NT2/D1 (cell line): Measurements from ENCODE around the gene ADAM30.

Source experiments
- DNase-seq: peaks from one replicate; pipeline ENCODE4 v3.0.0-alpha.2; 2011; ENCODE audit warnings: low read depth, low spot score
- H3K27me3 ChIP-seq: 2 replicates; pipeline ENCODE4 v1.6.0; 2011; ENCODE audit warnings: mild to moderate bottlenecking; ENCODE audit not compliant: insufficient read length, insufficient read depth
- H3K36me3 ChIP-seq: 2 replicates; pipeline ENCODE4 v1.6.1; 2011; ENCODE audit warnings: mild to moderate bottlenecking, low read length, mixed read lengths; ENCODE audit not compliant: insufficient read depth, insufficient read length
- H3K4me1 ChIP-seq: 2 replicates; pipeline ENCODE4 v1.5.1; 2011; ENCODE audit not compliant: insufficient read depth, insufficient read length
- H3K4me3 ChIP-seq: 2 replicates; pipeline ENCODE4 v1.5.1; 2011; ENCODE audit warnings: low read depth; ENCODE audit not compliant: insufficient read length
- H3K9ac ChIP-seq: 2 replicates; pipeline ENCODE4 v1.6.0; 2011; ENCODE audit warnings: low read depth; ENCODE audit not compliant: insufficient read length
- H3K9me3 ChIP-seq: 2 replicates; pipeline ENCODE4 v1.5.1; 2011; ENCODE audit warnings: mild to moderate bottlenecking, low read length; ENCODE audit not compliant: insufficient read depth
- SUZ12 ChIP-seq: IDR thresholded peaks from 2 replicates; pipeline ENCODE4 v1.6.1; 2011; ENCODE audit not compliant: insufficient read length, insufficient read depth; ENCODE audit errors: extremely low read depth
- YY1 ChIP-seq: IDR thresholded peaks from 2 replicates; pipeline ENCODE4 v1.6.1; 2011; ENCODE audit not compliant: insufficient read length, insufficient read depth
- ZNF274 ChIP-seq: IDR thresholded peaks from 2 replicates; pipeline ENCODE4 v1.6.1; 2011; ENCODE audit warnings: mild to moderate bottlenecking, low read depth, low read length

The ADAM30 gene

DNA sequence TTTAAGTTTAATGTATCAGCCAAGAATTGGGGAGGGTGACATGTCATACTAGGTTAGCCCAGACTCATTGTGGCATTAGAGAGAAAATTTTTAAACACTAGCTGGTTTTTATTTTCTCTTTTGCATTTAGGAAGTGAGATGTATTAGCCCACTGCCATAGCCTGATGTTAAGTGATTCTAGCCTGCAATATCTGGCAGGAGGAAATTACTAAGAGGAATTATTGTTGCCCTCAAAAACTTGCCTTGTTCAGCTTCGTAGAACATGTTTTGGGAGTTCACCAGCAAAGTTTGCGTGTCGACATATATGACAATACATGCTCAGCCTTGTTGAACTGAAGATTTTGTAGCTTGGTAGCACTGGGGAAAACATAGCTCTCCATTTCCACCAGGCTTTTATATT, 12.5 kb downstream of the ADAM30 start:
- H3K4me1 ChIP-seq = no peaks in the 10 kb centered on the region
- DNase-seq = no peak
- H3K36me3 ChIP-seq = no peaks in the 10 kb centered on the region
- H3K9me3 ChIP-seq = no peaks in the 10 kb centered on the region
- TF ChIP-seq YY1 = no peak
- no peak for TF ChIP-seq SUZ12
- no peak for TF ChIP-seq ZNF274
- no peak overlapping the region for H3K4me3 ChIP-seq
- H3K27me3 ChIP-seq = no peaks in the 10 kb centered on the region
- H3K9ac ChIP-seq = no peak overlapping the region

DNA sequence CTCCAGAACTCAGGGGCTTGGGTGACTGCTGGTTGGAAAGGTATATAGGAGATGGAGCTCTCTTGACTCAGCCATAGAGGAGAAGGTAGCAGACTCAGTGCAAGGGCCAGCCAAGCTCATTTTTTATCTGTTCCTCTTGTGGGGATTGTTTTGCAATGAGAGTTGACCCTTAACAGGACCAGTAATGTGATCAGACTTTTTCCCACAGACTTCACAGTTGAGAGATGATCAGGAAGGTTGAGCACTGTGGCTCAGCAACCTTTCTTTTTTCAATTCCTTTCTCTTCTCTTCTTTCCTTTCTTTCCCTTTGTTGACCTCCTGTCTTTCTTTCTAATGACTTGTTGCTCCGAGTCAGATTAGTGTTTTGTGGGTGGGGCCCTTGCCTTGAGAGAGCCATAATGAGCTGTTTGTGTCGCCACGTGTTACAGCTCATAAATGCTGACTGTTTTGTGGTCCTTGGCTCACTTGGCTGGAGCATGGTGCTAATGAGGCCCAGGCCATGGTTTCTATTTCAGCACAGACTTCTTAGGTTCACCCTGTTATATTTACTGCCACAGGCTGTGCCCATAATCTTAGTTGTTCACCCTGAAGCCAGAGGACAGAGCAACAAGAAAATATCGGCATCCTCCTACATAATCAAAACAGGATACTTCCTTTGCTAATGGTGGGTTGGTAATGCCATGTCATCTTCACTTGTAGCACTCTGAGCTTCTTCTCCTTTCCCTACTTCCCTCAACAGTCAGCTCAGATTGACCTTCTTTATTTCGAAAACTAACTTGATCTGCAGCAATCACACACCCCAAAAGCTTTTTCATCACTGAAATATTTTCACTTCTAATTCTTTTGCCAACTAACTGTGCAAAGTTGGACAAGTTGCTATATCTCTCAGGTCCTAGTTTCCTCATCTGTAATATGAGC, 13.9 kb downstream of the ADAM30 start:
- TF ChIP-seq YY1 = no peak
- no peak for TF ChIP-seq ZNF274
- TF ChIP-seq SUZ12 = no peak
- Histone ChIP-seq H3K9me3 (no peaks in the 10 kb centered on the region), H3K4me1 (no peaks in the 10 kb centered on the region), H3K36me3 (no peaks in the 10 kb centered on the region), H3K9ac (no peak overlapping the region), H3K27me3 (no peaks in the 10 kb centered on the region), H3K4me3 (no peak overlapping the region)
- DNase-seq = no peak

DNA sequence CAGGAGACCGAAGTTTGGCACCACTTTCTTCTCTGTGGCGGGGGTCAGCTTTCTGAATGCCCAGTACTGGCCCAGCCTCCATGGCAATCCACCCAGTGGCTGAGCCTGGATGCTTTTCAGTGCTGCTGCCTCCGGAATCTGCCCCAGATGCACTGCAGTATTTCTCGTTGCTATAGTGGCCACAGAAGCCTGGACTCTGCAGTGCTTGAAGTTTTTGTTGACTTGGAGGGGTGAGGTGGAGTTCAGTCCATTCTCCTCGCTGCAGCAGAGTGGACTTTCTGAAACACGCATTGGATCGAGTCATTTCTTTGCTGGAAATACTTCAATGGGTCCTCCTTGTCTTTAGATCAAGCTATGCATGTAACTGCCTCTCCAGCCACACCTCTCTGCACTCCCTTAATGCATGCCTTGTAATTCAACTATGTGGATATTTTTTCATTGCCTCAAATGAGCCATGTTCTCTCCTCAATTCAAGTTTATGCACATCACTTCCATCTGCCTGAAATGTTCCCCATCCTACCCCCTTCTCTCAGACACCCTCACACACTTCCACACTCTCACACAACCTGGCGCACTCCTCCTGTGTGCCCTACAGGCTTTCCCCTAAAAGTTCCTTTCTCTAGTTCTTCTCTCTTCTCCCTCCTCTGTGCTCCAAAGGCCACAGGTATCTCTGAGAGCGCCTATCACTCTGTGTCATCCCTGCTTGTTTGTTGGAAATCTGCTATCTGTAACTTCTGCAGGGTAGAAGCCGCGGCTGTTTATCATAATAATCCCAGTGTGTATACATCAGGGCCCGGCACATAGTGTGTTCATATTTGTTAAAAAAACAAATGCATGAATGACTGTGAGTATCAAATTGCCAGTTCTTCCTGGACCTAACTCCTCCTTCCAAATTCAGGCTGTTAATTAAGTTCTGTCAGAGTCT, 16.5 kb downstream of the ADAM30 start:
- no peaks in the 10 kb centered on the region for H3K4me1 ChIP-seq
- no peaks in the 10 kb centered on the region for H3K9me3 ChIP-seq
- no peaks in the 10 kb centered on the region for H3K36me3 ChIP-seq
- TF ChIP-seq YY1 = no peak
- no peak for TF ChIP-seq SUZ12
- no peak for TF ChIP-seq ZNF274
- no peak overlapping the region for H3K9ac ChIP-seq
- no peak for DNase-seq
- no peaks in the 10 kb centered on the region for H3K27me3 ChIP-seq
- H3K4me3 ChIP-seq = no peak overlapping the region

DNA sequence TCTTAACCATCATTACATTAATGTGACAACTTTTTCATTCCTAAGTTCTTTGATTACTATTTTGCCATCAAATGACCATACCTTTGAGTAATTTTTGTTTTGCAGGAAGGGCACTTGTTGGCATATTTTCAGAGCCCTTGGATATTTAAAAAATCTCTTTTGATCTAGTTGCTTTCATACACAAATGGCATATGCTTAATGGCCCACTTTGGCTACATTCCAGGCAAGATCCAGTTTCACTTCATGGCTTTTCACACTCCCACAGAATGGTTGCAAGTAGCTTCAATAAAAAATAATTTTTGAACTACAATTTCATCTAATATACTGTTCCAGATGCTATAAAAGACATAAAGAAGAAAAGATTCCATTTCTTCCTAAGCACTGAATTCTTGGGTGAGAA, 18.1 kb downstream of the ADAM30 start:
- no peak for DNase-seq
- Histone ChIP-seq H3K27me3 (no peaks in the 10 kb centered on the region), H3K9me3 (no peaks in the 10 kb centered on the region), H3K36me3 (no peaks in the 10 kb centered on the region), H3K9ac (no peak overlapping the region), H3K4me1 (no peaks in the 10 kb centered on the region), H3K4me3 (no peak overlapping the region)
- no peak for TF ChIP-seq YY1
- no peak for TF ChIP-seq SUZ12
- TF ChIP-seq ZNF274 = no peak

DNA sequence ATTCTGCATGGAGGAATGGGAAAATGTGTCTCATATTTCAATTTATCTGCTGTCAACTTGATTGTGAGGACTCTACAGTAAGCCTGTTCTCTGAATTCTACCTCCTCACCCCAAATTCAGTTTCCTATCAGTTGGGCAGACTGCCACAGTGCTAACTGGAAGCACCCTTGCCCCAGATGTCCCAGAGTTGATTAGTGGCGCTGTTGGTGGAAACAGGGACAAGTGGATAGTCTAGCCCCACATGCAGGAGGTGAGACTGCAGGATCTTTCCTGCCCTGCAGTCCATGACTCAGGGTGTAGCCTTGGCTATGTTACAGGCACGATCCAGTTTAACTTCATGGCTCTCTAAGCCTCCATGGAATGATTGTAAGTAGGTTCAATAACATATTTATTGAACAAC, 22.1 kb downstream of the ADAM30 start:
- H3K4me3 ChIP-seq = no peak overlapping the region
- no peak for DNase-seq
- H3K9me3 ChIP-seq = no peaks in the 10 kb centered on the region
- H3K27me3 ChIP-seq = no peaks in the 10 kb centered on the region
- no peaks in the 10 kb centered on the region for H3K4me1 ChIP-seq
- H3K9ac ChIP-seq = no peak overlapping the region
- H3K36me3 ChIP-seq = no peaks in the 10 kb centered on the region
- no peak for TF ChIP-seq SUZ12
- TF ChIP-seq ZNF274 = no peak
- no peak for TF ChIP-seq YY1

DNA sequence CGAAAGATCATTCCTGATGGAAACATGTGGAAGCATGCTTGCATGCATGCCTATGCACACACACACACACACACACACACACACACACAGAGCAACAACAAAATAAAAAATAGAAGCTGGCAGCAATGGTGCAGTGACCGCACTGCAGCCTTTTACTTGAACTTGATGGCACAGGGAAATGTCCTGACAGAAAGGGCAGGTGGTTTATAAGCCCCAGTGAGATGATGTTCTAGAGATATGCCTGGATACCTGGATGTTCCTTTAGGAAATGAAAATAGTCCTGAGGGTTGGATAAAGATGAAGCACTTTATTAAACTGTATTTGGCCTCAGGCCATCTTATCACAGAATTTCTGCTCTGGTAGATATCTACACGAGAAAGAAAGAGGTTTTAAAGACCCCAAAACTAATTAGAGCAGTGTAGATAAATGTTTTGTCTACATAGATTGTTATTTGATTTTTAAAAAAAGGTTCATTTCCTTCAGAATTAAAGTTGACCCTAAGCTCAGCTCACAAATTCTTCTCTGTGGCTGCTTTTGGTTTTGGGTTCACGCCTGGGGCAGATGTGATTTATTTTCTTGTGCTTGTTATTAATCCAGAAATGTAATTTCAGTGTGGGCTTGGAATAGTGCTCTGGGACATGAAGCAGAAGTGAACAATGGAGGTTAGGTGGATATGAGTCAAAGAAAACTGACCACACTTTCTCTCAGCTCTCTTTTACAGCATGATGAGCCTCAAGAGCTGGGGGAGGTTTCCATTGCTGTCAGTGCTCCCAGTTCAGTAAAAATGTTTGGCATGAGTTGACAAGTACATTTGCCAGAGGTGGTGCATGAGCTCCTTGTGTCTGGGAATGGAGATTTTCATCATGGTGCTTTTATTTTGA, 22.9 kb downstream of the ADAM30 start:
- no peak overlapping the region for H3K4me3 ChIP-seq
- H3K9me3 ChIP-seq = no peaks in the 10 kb centered on the region
- H3K27me3 ChIP-seq = no peaks in the 10 kb centered on the region
- no peak for DNase-seq
- H3K36me3 ChIP-seq = no peaks in the 10 kb centered on the region
- H3K4me1 ChIP-seq = no peaks in the 10 kb centered on the region
- no peak overlapping the region for H3K9ac ChIP-seq
- TF ChIP-seq SUZ12 (no peak), YY1 (no peak), ZNF274 (no peak)
